ENCODE data around the gene SEPTIN6.

The SEPTIN6 gene

GRCh38 chrX:119690921-119691716 is 1.8 kb downstream of the SEPTIN6 start (continued):
- TF ChIP-seq ZNF704 (tag by site-specific recombination; IDR thresholded peaks at IDR 0.05) (no peak), ZEB2 (tag by site-specific recombination; IDR thresholded peaks at IDR 0.05) (peak; percentile 29; the same call in 1 of the 2 replicates), ZXDB (tag by site-specific recombination; IDR thresholded peaks at IDR 0.05) (no peak), SP7 (tag by site-specific recombination; IDR thresholded peaks at IDR 0.05) (peak; percentile 21; the same call in 1 of the 2 replicates), REST (tag by site-specific recombination; IDR thresholded peaks at IDR 0.05) (no peak), ZNF544 (tag by site-specific recombination; IDR thresholded peaks at IDR 0.05) (no peak), ZNF514 (tag by site-specific recombination; IDR thresholded peaks at IDR 0.05) (no peak), ZNF37A (tag by site-specific recombination; IDR thresholded peaks at IDR 0.05) (no peak), ZBTB7A (tag by site-specific recombination; IDR thresholded peaks at IDR 0.05; ENCODE audit: low read depth) (no peak), ZBTB6 (tag by site-specific recombination; IDR thresholded peaks at IDR 0.05) (no peak), ZBTB10 (tag by site-specific recombination; IDR thresholded peaks at IDR 0.05) (no peak), ZNF169 (tag by site-specific recombination; IDR thresholded peaks at IDR 0.05) (no peak), RBAK (tag by site-specific recombination; IDR thresholded peaks at IDR 0.05) (no peak), ZFP41 (tag by site-specific recombination; IDR thresholded peaks at IDR 0.05; ENCODE audit: borderline replicate concordance) (no peak), PBX3 (CRISPR knock-in tag; IDR thresholded peaks at IDR 0.05) (no peak), PRDM1 (tag by site-specific recombination; IDR thresholded peaks at IDR 0.05) (peak; percentile 60), ZNF148 (tag by site-specific recombination; IDR thresholded peaks at IDR 0.05; ENCODE audit: borderline replicate concordance) (no peak), ZSCAN18 (tag by site-specific recombination; IDR thresholded peaks at IDR 0.05) (no peak), ZBTB20 (tag by site-specific recombination; IDR thresholded peaks at IDR 0.05) (no peak), ZSCAN30 (tag by site-specific recombination; IDR thresholded peaks at IDR 0.05) (no peak), ZNF354C (tag by site-specific recombination; IDR thresholded peaks at IDR 0.05; ENCODE audit: borderline replicate concordance, low read depth) (no peak), ZNF404 (tag by site-specific recombination; IDR thresholded peaks at IDR 0.05) (no peak), ELK4 (IDR thresholded peaks at IDR 0.05; ENCODE audit: borderline replicate concordance, low read depth, low read length) (no peak)

Data from HEK293 (cell line).